Measurements from ENCODE around the gene LAT. TPM values are rescaled to one million over a fixed set of nuclear protein-coding genes. Genes with fewer than 3 reads are reported as not detected.

The LAT gene
- total and polyA plus RNA-seq, 2 of the 13 experiments (the other 11 are each of a cell fraction or from before 2014, with no cell fraction given), result 2.0 to 3.0 TPM

- TF ChIP-seq, protein P1, sequence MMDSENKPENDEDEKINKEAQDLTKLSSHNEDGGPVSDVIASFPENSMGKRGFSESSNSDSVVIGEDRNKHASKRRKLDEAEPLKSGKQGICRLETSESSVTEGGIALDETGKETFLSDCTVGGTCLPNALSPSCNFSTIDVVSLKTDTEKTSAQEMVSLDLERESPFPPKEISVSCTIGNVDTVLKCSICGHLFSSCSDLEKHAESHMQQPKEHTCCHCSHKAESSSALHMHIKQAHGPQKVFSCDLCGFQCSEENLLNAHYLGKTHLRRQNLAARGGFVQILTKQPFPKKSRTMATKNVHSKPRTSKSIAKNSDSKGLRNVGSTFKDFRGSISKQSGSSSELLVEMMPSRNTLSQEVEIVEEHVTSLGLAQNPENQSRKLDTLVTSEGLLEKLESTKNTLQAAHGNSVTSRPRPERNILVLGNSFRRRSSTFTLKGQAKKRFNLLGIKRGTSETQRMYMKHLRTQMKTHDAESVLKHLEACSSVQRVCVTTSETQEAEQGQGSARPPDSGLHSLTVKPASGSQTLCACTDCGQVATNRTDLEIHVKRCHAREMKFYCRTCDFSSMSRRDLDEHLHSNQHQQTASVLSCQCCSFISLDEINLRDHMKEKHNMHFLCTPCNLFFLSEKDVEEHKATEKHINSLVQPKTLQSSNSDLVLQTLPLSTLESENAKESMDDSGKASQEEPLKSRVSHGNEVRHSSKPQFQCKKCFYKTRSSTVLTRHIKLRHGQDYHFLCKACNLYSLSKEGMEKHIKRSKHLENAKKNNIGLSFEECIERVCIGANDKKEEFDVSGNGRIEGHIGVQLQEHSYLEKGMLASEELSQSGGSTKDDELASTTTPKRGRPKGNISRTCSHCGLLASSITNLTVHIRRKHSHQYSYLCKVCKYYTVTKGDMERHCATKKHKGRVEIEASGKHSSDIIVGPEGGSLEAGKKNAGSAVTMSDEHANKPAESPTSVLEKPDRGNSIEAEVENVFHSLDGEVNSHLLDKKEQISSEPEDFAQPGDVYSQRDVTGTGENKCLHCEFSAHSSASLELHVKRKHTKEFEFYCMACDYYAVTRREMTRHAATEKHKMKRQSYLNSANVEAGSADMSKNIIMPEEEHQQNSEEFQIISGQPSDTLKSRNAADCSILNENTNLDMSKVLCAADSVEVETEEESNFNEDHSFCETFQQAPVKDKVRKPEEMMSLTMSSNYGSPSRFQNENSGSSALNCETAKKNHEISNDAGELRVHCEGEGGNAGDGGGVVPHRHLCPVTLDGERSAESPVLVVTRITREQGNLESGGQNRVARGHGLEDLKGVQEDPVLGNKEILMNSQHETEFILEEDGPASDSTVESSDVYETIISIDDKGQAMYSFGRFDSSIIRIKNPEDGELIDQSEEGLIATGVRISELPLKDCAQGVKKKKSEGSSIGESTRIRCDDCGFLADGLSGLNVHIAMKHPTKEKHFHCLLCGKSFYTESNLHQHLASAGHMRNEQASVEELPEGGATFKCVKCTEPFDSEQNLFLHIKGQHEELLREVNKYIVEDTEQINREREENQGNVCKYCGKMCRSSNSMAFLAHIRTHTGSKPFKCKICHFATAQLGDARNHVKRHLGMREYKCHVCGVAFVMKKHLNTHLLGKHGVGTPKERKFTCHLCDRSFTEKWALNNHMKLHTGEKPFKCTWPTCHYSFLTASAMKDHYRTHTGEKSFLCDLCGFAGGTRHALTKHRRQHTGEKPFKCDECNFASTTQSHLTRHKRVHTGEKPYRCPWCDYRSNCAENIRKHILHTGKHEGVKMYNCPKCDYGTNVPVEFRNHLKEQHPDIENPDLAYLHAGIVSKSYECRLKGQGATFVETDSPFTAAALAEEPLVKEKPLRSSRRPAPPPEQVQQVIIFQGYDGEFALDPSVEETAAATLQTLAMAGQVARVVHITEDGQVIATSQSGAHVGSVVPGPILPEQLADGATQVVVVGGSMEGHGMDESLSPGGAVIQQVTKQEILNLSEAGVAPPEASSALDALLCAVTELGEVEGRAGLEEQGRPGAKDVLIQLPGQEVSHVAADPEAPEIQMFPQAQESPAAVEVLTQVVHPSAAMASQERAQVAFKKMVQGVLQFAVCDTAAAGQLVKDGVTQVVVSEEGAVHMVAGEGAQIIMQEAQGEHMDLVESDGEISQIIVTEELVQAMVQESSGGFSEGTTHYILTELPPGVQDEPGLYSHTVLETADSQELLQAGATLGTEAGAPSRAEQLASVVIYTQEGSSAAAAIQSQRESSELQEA (CRISPR knock-in tag; IDR thresholded peaks at IDR 0.05; ENCODE audit: not compliant biosample characterization), result no peak
- TF ChIP-seq ZNF20 (CRISPR knock-in tag; IDR thresholded peaks at IDR 0.05), result peak; percentile 88
- no peak for TF ChIP-seq NONO (IDR thresholded peaks at IDR 0.05)
- TF ChIP-seq NONO (CRISPR knock-in tag; conservative IDR thresholded peaks at IDR 0.05), result peak; percentile 98
- TF ChIP-seq NFRKB (IDR thresholded peaks at IDR 0.05), result no peak
- TF ChIP-seq RBM39 (IDR thresholded peaks at IDR 0.05; ENCODE audit: low read depth, low read length, poor library complexity, severe bottlenecking), result no peak
- TF ChIP-seq, protein P2, sequence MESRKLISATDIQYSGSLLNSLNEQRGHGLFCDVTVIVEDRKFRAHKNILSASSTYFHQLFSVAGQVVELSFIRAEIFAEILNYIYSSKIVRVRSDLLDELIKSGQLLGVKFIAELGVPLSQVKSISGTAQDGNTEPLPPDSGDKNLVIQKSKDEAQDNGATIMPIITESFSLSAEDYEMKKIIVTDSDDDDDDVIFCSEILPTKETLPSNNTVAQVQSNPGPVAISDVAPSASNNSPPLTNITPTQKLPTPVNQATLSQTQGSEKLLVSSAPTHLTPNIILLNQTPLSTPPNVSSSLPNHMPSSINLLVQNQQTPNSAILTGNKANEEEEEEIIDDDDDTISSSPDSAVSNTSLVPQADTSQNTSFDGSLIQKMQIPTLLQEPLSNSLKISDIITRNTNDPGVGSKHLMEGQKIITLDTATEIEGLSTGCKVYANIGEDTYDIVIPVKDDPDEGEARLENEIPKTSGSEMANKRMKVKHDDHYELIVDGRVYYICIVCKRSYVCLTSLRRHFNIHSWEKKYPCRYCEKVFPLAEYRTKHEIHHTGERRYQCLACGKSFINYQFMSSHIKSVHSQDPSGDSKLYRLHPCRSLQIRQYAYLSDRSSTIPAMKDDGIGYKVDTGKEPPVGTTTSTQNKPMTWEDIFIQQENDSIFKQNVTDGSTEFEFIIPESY (CRISPR knock-in tag; IDR thresholded peaks at IDR 0.05), result peak; percentile 75
- peak; percentile 90 for TF ChIP-seq ZNF510 (CRISPR knock-in tag; IDR thresholded peaks at IDR 0.05; ENCODE audit: low read depth)
- no peak for TF ChIP-seq U2AF1 (optimal IDR thresholded peaks at IDR 0.05; ENCODE audit: low read depth, low read length)
- TF ChIP-seq MTA1 (CRISPR knock-in tag; IDR thresholded peaks at IDR 0.05; ENCODE audit: borderline replicate concordance), result peak; percentile 83; the same call in 1 of the 2 replicates
- peak; percentile 94; the same call in 1 of the 2 replicates for TF ChIP-seq ZNF207 (IDR thresholded peaks at IDR 0.05; ENCODE audit: borderline replicate concordance)
- TF ChIP-seq ZNF558 (CRISPR knock-in tag; IDR thresholded peaks at IDR 0.05; ENCODE audit: borderline replicate concordance), result no peak
- TF ChIP-seq EHMT2 (IDR thresholded peaks at IDR 0.05; ENCODE audit: borderline replicate concordance, low read depth, low read length), result no peak
- TF ChIP-seq ZBTB10 (CRISPR knock-in tag; IDR thresholded peaks at IDR 0.05; ENCODE audit: borderline replicate concordance), result peak; percentile 83; the same call in 1 of the 2 replicates
- TF ChIP-seq ZFP36L2 (CRISPR knock-in tag; IDR thresholded peaks at IDR 0.05), result no peak
Observed at GRCh38 chr16:28974437-28975157, 10.3 kb upstream of the LAT start, which contains the start of gene SPNS1 (continued).

Measured in HepG2 (cell line).